ENCODE measurements around the gene GPR150. TPM values are rescaled to one million over a fixed set of nuclear protein-coding genes. Genes with fewer than 3 reads are reported as not detected.

GPR150 gene
- total and polyA plus RNA-seq, 4 experiments from 2014 or later: 1.5 to 6.1 (median 2.7) TPM

- Mint-ChIP-seq H3K4me1 (peaks cover 29 to 34% (median 31%) of the 10 kb centered on the region in 4 donors), H3K4me3 (peak overlapping the region in 3 of 8 donors; percentile 4 to 38 (median 27)), H3K27me3 (no peaks in the 10 kb centered on the region), H3K9me3 (peaks cover 0 to 14% (median 7%) of the 10 kb centered on the region in 8 donors), H3K36me3 (peaks cover 21 to 31% of the 10 kb centered on the region in 2 donors), H3K27ac (peak overlapping the region in 2 of 7 donors; percentile 46 to 54)
- intact Hi-C loops (cut with micrococcal nuclease): no loop called here
- Histone ChIP-seq H3K27me3 (ENCODE audit: insufficient read depth, low read length) (no peaks in the 10 kb centered on the region), H3K9me3 (ENCODE audit: control insufficient read depth in 1 of 2, low read length in 2 of 2) (no peaks in the 10 kb centered on the region), H3K4me3 (ENCODE audit: low read length in 2 of 2) (no peak overlapping the region), H3K4me1 (ENCODE audit: insufficient read depth, low read length) (peaks cover 21% of the 10 kb centered on the region), H3K27ac (ENCODE audit: low read depth, low read length) (no peak overlapping the region), H3K36me3 (ENCODE audit: insufficient read depth, low read length) (no peaks in the 10 kb centered on the region)
- ChIA-PET CTCF (ENCODE audit: partially characterized antibody) (interaction anchor here (0.8 kb wide), 1 partner anchor 34 kb away, joined by 3 read pairs; no protein-coding TSS in a partner anchor), POLR2A (ENCODE audit: partially characterized antibody) (no interaction called here)
- DNase-seq: no peak
Observed at GRCh38 chr5:95613514-95613913, 6.4 kb upstream of the GPR150 start.

- Histone ChIP-seq H3K9me3 (ENCODE audit: control insufficient read depth in 1 of 2, low read length in 2 of 2) (no peaks in the 10 kb centered on the region), H3K4me1 (ENCODE audit: insufficient read depth, low read length) (peaks cover 35% of the 10 kb centered on the region), H3K27ac (ENCODE audit: low read depth, low read length) (no peak overlapping the region), H3K27me3 (ENCODE audit: insufficient read depth, low read length) (no peaks in the 10 kb centered on the region), H3K36me3 (ENCODE audit: insufficient read depth, low read length) (no peaks in the 10 kb centered on the region), H3K4me3 (ENCODE audit: low read length in 2 of 2) (no peak overlapping the region)
- Mint-ChIP-seq H3K36me3 (peaks cover 21 to 28% of the 10 kb centered on the region in 2 donors), H3K27me3 (no peaks in the 10 kb centered on the region), H3K27ac (no peak overlapping the region), H3K4me3 (peak overlapping the region in 1 of 8 donors; percentile 29), H3K9me3 (peaks cover 0 to 14% (median 7%) of the 10 kb centered on the region in 8 donors), H3K4me1 (peaks cover 41 to 49% (median 43%) of the 10 kb centered on the region in 4 donors)
- no peak for DNase-seq
- intact Hi-C loops (cut with micrococcal nuclease): no loop called here
- ChIA-PET POLR2A (ENCODE audit: partially characterized antibody) (no interaction called here), CTCF (ENCODE audit: partially characterized antibody) (no interaction called here)
Observed at GRCh38 chr5:95615164-95615467, 4.8 kb upstream of the GPR150 start.

- Mint-ChIP-seq H3K4me1 (peaks cover 44 to 57% (median 48%) of the 10 kb centered on the region in 4 donors), H3K9me3 (peaks cover 0 to 14% (median 7%) of the 10 kb centered on the region in 8 donors), H3K4me3 (peak overlapping the region in 6 of 8 donors; percentile 4 to 50 (median 34)), H3K27ac (peak overlapping the region in 3 of 7 donors; percentile 18 to 82 (median 62)), H3K27me3 (no peaks in the 10 kb centered on the region), H3K36me3 (peaks cover 23 to 28% of the 10 kb centered on the region in 2 donors)
- H3K4me3 ChIP-seq (ENCODE audit: low read length in 2 of 2): no peak overlapping the region
- intact Hi-C loops (cut with micrococcal nuclease): no loop called here
- H3K4me1 ChIP-seq (ENCODE audit: insufficient read depth, low read length): peaks cover 44% of the 10 kb centered on the region
- CTCF ChIA-PET (ENCODE audit: partially characterized antibody): interaction anchor here (1.4 kb wide), 1 partner anchor 62 kb away, joined by 5 read pairs; the partner anchor contains the start of genes ARSK and SKIC3
- DNase-seq: no peak
- H3K9me3 ChIP-seq (ENCODE audit: control insufficient read depth in 1 of 2, low read length in 2 of 2): no peaks in the 10 kb centered on the region
- no peak overlapping the region for H3K27ac ChIP-seq (ENCODE audit: low read depth, low read length)
- POLR2A ChIA-PET (ENCODE audit: partially characterized antibody): no interaction called here
- no peaks in the 10 kb centered on the region for H3K27me3 ChIP-seq (ENCODE audit: insufficient read depth, low read length)
- no peaks in the 10 kb centered on the region for H3K36me3 ChIP-seq (ENCODE audit: insufficient read depth, low read length)
Observed at GRCh38 chr5:95617057-95617456, 2.8 kb upstream of the GPR150 start.

DNA sequence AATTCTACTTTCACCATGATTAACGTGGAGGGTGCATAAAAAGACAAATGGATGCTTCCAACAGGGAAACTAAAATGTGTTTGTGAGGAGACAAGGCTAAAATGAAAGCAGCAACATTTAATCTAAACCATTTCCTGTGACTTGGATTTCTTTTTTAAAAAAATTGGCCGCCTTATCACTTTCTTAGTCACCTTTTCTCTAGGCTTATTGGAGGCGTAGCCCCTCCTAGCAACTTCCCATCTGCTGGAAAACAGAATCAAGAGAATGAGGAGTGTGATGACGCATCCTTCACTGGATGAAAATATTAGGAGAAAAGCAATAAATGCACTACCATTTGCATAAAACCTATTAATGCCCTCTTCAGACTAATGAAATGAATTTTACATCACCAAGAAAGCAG, 791 bp upstream of the GPR150 start:
- POLR2A ChIA-PET (ENCODE audit: partially characterized antibody): interaction anchor here (1.1 to 5.8 kb wide), 3 partner anchors 13 to 63 kb away, joined by 3 to 62 read pairs (median 5); partner anchors contain the start of genes ARSK and SKIC3
- H3K36me3 Mint-ChIP-seq: peaks cover 9 to 10% of the 10 kb centered on the region in 2 donors
- CTCF ChIA-PET (ENCODE audit: partially characterized antibody): interaction anchor here (0.9 kb wide), 1 partner anchor 28 kb away, joined by 4 read pairs; the partner anchor contains the start of gene RFESD
- peaks cover 0 to 4% (median 0%) of the 10 kb centered on the region in 8 donors for H3K9me3 Mint-ChIP-seq
- Histone ChIP-seq H3K4me1 (ENCODE audit: insufficient read depth, low read length) (peaks cover 64% of the 10 kb centered on the region), H3K27me3 (ENCODE audit: insufficient read depth, low read length) (no peaks in the 10 kb centered on the region), H3K9me3 (ENCODE audit: control insufficient read depth in 1 of 2, low read length in 2 of 2) (no peaks in the 10 kb centered on the region), H3K27ac (ENCODE audit: low read depth, low read length) (peak overlapping the region; percentile 69), H3K4me3 (ENCODE audit: low read length in 2 of 2) (peak overlapping the region; percentile 10 to 38), H3K36me3 (ENCODE audit: insufficient read depth, low read length) (no peaks in the 10 kb centered on the region)
- intact Hi-C loops (cut with micrococcal nuclease): no loop called here
- peak overlapping the region; percentile 16 to 95 (median 86) for H3K27ac Mint-ChIP-seq
- H3K4me1 Mint-ChIP-seq: peaks cover 57 to 77% (median 59%) of the 10 kb centered on the region in 4 donors
- no peaks in the 10 kb centered on the region for H3K27me3 Mint-ChIP-seq
- DNase-seq: peak in 1 of 5 donors; percentile 7
- H3K4me3 Mint-ChIP-seq: peak overlapping the region; percentile 89 to 97 (median 94)

- Histone ChIP-seq H3K27ac (ENCODE audit: low read depth, low read length) (peak overlapping the region; percentile 69), H3K4me3 (ENCODE audit: low read length in 2 of 2) (peak overlapping the region; percentile 38 to 73), H3K36me3 (ENCODE audit: insufficient read depth, low read length) (no peaks in the 10 kb centered on the region), H3K9me3 (ENCODE audit: control insufficient read depth in 1 of 2, low read length in 2 of 2) (no peaks in the 10 kb centered on the region), H3K4me1 (ENCODE audit: insufficient read depth, low read length) (peaks cover 69% of the 10 kb centered on the region), H3K27me3 (ENCODE audit: insufficient read depth, low read length) (no peaks in the 10 kb centered on the region)
- no peak for DNase-seq
- intact Hi-C loops (cut with micrococcal nuclease): loop anchor here (1.0 to 5.0 kb wide), 2 partner anchors 64 to 343 kb away; partner anchors contain the start of genes ARSK and ELL2
- peak overlapping the region; percentile 89 to 97 (median 94) for H3K4me3 Mint-ChIP-seq
- POLR2A ChIA-PET (ENCODE audit: partially characterized antibody): interaction anchor here (1.1 to 5.8 kb wide), 4 partner anchors 12 to 64 kb away, joined by 3 to 110 read pairs (median 34); partner anchors contain the start of genes ARSK, RFESD and SKIC3
- H3K27ac Mint-ChIP-seq: peak overlapping the region; percentile 23 to 95 (median 86)
- H3K9me3 Mint-ChIP-seq: peaks cover 0 to 1% (median 0%) of the 10 kb centered on the region in 8 donors
- no peaks in the 10 kb centered on the region for H3K27me3 Mint-ChIP-seq
- CTCF ChIA-PET (ENCODE audit: partially characterized antibody): interaction anchor here (0.9 kb wide), 1 partner anchor 27 kb away, joined by 4 read pairs; the partner anchor contains the start of gene RFESD
- peaks cover 8 to 9% of the 10 kb centered on the region in 2 donors for H3K36me3 Mint-ChIP-seq
- H3K4me1 Mint-ChIP-seq: peaks cover 59 to 82% (median 64%) of the 10 kb centered on the region in 4 donors
Observed at GRCh38 chr5:95619514-95620029, 315 bp upstream of the GPR150 start.

DNA sequence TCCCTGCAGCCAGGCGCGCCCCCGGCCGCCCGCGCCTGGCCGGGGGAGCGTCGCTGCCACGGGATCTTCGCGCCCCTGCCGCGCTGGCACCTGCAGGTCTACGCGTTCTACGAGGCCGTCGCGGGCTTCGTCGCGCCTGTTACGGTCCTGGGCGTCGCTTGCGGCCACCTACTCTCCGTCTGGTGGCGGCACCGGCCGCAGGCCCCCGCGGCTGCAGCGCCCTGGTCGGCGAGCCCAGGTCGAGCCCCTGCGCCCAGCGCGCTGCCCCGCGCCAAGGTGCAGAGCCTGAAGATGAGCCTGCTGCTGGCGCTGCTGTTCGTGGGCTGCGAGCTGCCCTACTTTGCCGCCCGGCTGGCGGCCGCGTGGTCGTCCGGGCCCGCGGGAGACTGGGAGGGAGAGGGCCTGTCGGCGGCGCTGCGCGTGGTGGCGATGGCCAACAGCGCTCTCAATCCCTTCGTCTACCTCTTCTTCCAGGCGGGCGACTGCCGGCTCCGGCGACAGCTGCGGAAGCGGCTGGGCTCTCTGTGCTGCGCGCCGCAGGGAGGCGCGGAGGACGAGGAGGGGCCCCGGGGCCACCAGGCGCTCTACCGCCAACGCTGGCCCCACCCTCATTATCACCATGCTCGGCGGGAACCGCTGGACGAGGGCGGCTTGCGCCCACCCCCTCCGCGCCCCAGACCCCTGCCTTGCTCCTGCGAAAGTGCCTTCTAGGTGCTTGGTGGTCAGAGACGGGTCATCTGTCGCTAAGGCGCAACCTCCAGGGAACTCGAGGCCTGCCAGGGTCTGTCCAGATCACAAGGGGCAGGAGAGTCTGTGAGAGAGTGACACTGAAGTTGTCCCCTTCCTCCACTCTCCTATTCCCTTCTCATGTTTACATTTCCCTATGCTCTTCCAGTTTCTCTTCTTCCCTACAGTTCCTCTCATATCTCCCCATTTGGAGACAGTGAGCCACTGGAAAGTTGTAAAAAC, 1.3 kb downstream of the GPR150 start:
- Histone ChIP-seq H3K4me3 (ENCODE audit: low read length in 2 of 2) (peak overlapping the region; percentile 8 to 73), H3K27me3 (ENCODE audit: insufficient read depth, low read length) (no peaks in the 10 kb centered on the region), H3K4me1 (ENCODE audit: insufficient read depth, low read length) (peaks cover 75% of the 10 kb centered on the region), H3K36me3 (ENCODE audit: insufficient read depth, low read length) (no peaks in the 10 kb centered on the region), H3K9me3 (ENCODE audit: control insufficient read depth in 1 of 2, low read length in 2 of 2) (no peaks in the 10 kb centered on the region), H3K27ac (ENCODE audit: low read depth, low read length) (peak overlapping the region; percentile 59)
- POLR2A ChIA-PET (ENCODE audit: partially characterized antibody): interaction anchor here (0.8 to 5.8 kb wide), 14 partner anchors 8 to 1041 kb away, joined by 3 to 110 read pairs (median 5); partner anchors contain the start of genes ARSK, CAST, RFESD and SKIC3
- Mint-ChIP-seq H3K36me3 (peaks cover 0 to 3% of the 10 kb centered on the region in 2 donors), H3K9me3 (peaks cover 0 to 2% (median 0%) of the 10 kb centered on the region in 8 donors), H3K27ac (peak overlapping the region; percentile 70 to 97 (median 93)), H3K27me3 (no peaks in the 10 kb centered on the region), H3K4me3 (peak overlapping the region; percentile 71 to 92 (median 87)), H3K4me1 (peaks cover 54 to 77% (median 63%) of the 10 kb centered on the region in 4 donors)
- CTCF ChIA-PET (ENCODE audit: partially characterized antibody): interaction anchor here (1.5 to 7.7 kb wide), 5 partner anchors 10 to 160 kb away, joined by 9 to 89 read pairs (median 19); partner anchors contain the start of genes ARSK, RFESD and SKIC3
- DNase-seq: peak; percentile 45 to 57 (median 51)
- intact Hi-C loops (cut with micrococcal nuclease): loop anchor here (1.0 to 5.0 kb wide), 2 partner anchors 66 to 341 kb away; partner anchors contain the start of genes ARSK and ELL2
